GM23338 (cell line): ENCODE data around the gene MAGI1. TPM values are rescaled to one million over a fixed set of nuclear protein-coding genes. Genes with fewer than 3 reads are reported as not detected.

Experiments
- ATAC-seq: fragments of 200-7000 bp; cut with Tn5 transposase; 3 replicates; pipeline ENCODE4 v1.9.1; 2020
- DNase-seq: peaks from one replicate; pipeline ENCODE4 v3.0.0-alpha.2; 2015; ENCODE audit warnings: low spot score
- H2AFZ ChIP-seq: fragments of 200-600 bp; sonication (generic); 2 replicates; pipeline ENCODE4 v1.8.0; 2016; ENCODE audit warnings: antibody characterized with exemption, mild to moderate bottlenecking, moderate library complexity
- H3F3A ChIP-seq: fragments of 200-600 bp; sonication (generic); replicated peaks from 2 replicates; pipeline ENCODE4 v1.8.0; 2017; ENCODE audit warnings: antibody characterized with exemption, mixed run types, low read depth
- H3K27ac ChIP-seq: fragments of 200-600 bp; sonication (generic); 2 replicates; pipeline ENCODE4 v1.6.1; 2016; ENCODE audit warnings: low read depth
- H3K27me3 ChIP-seq: fragments of 200-600 bp; sonication (generic); 2 replicates; pipeline ENCODE4 v1.8.0; 2016; ENCODE audit warnings: mild to moderate bottlenecking, mixed run types, moderate library complexity; ENCODE audit not compliant: insufficient read depth
- H3K36me3 ChIP-seq: fragments of 200-600 bp; sonication (generic); 2 replicates; pipeline ENCODE4 v1.8.0; 2016; ENCODE audit warnings: mild to moderate bottlenecking; ENCODE audit not compliant: insufficient read depth
- H3K4me1 ChIP-seq: fragments of 200-600 bp; sonication (generic); 2 replicates; pipeline ENCODE4 v1.8.0; 2016; ENCODE audit warnings: mild to moderate bottlenecking, moderate library complexity; ENCODE audit not compliant: insufficient read depth
- H3K4me2 ChIP-seq: fragments of 200-600 bp; sonication (generic); 2 replicates; pipeline ENCODE4 v1.7.1; 2017; ENCODE audit warnings: mixed run types
- H3K4me3 ChIP-seq: fragments of 200-600 bp; sonication (generic); 2 replicates; pipeline ENCODE4 v1.6.1; 2016; ENCODE audit warnings: mixed run types
- H3K79me2 ChIP-seq: fragments of 200-600 bp; sonication (generic); replicated peaks from 2 replicates; pipeline ENCODE4 v1.8.0; 2017; ENCODE audit warnings: mild to moderate bottlenecking; ENCODE audit not compliant: insufficient read depth
- H3K9me2 ChIP-seq: fragments of 200-600 bp; sonication (generic); 2 replicates; pipeline ENCODE4 v1.8.0; 2017; ENCODE audit not compliant: insufficient read depth
- H4K20me1 ChIP-seq: fragments of 200-600 bp; sonication (generic); replicated peaks from 2 replicates; pipeline ENCODE4 v1.8.0; 2017; ENCODE audit warnings: mild to moderate bottlenecking; ENCODE audit not compliant: insufficient read depth
- H3K27ac Mint-ChIP-seq: 2 replicates; pipeline ENCODE4 v1.8.0; 2020; ENCODE audit warnings: inconsistent platforms, mild to moderate bottlenecking, moderate library complexity, mixed read lengths
- H3K27me3 Mint-ChIP-seq: 3 replicates; pipeline ENCODE4 v1.8.0; 2022; ENCODE audit warnings: low read depth, mild to moderate bottlenecking, moderate library complexity, mixed read lengths, inconsistent platforms; ENCODE audit not compliant: insufficient read depth, poor library complexity
- H3K36me3 Mint-ChIP-seq: 3 replicates; pipeline ENCODE4 v1.8.0; 2021; ENCODE audit warnings: low read depth, mild to moderate bottlenecking, inconsistent platforms, moderate library complexity, mixed read lengths
- H3K4me1 Mint-ChIP-seq: 3 replicates; pipeline ENCODE4 v1.8.0; 2020; ENCODE audit warnings: mild to moderate bottlenecking, inconsistent platforms, mixed read lengths
- H3K4me3 Mint-ChIP-seq: 3 replicates; pipeline ENCODE4 v1.8.0; 2021; ENCODE audit warnings: moderate library complexity, mild to moderate bottlenecking, inconsistent platforms, mixed read lengths
- H3K9me3 Mint-ChIP-seq: 3 replicates; pipeline ENCODE4 v1.8.0; 2020; ENCODE audit warnings: moderate library complexity, mild to moderate bottlenecking, inconsistent platforms, mixed read lengths
- CTCF ChIP-seq, 2 experiments: fragments of 200-600 bp in 1 of 2; sonication (generic) in 1 of 2; conservative IDR thresholded peaks; 2 replicates each; pipeline versions ENCODE4 v1.5.1 to v1.6.1; 2016 to 2017; ENCODE audit warnings: antibody characterized with exemption in 2 of 2, low read depth in 2 of 2, mild to moderate bottlenecking in 2 of 2, moderate library complexity in 1 of 2
- EZH2 ChIP-seq: fragments of 200-600 bp; sonication (generic); IDR thresholded peaks from one replicate; pipeline ENCODE4 v1.8.0; 2017; ENCODE audit warnings: antibody characterized with exemption, mild to moderate bottlenecking, low read depth; ENCODE audit not compliant: unreplicated experiment
- EZH2phosphoT487 ChIP-seq: fragments of 200-600 bp; sonication (generic); IDR thresholded peaks from one replicate; pipeline ENCODE4 v1.8.1; 2018; ENCODE audit warnings: antibody characterized with exemption; ENCODE audit not compliant: unreplicated experiment
- POLR2AphosphoS5 ChIP-seq: IDR thresholded peaks from 2 replicates; pipeline ENCODE4 v1.6.1; 2016; ENCODE audit warnings: antibody characterized with exemption, low read depth
- REST ChIP-seq: IDR thresholded peaks from one replicate; pipeline ENCODE4 v1.6.1; 2018; ENCODE audit warnings: antibody characterized with exemption; ENCODE audit not compliant: unreplicated experiment
- STAT1 ChIP-seq: IDR thresholded peaks from one replicate; pipeline ENCODE4 v1.6.1; 2016; ENCODE audit warnings: antibody characterized with exemption; ENCODE audit not compliant: unreplicated experiment
- ZNF114 ChIP-seq: fragments of 250-450 bp; sonication (Bioruptor Pico); IDR thresholded peaks from 2 replicates; pipeline ENCODE4 v1.5.0; 2020; ENCODE audit warnings: mild to moderate bottlenecking, moderate library complexity
- ZNF331 ChIP-seq: fragments of 250-450 bp; sonication (Bioruptor Pico); IDR thresholded peaks from 2 replicates; pipeline ENCODE4 v1.5.0; 2020; ENCODE audit warnings: low read depth, mild to moderate bottlenecking, moderate library complexity
- ZNF462 ChIP-seq: fragments of 250-450 bp; sonication (Bioruptor Pico); IDR thresholded peaks from 2 replicates; pipeline ENCODE4 v1.5.0; 2020; ENCODE audit warnings: mild to moderate bottlenecking, moderate library complexity
- polyA plus RNA-seq: library from polyadenylated mRNA; unstranded; fragments of >200 nt; fragmentation: Nextera tagmentation; extraction: Ambion mirVana; gene quantifications from 2 replicates; pipeline ENCODE4 v1.2.1, GENCODE V29; 2016
- total RNA-seq: library from RNA; depleted of rRNA; stranded (reverse); fragments of >200 nt; shearing (Covaris generic); gene quantifications from 2 replicates; pipeline ENCODE4 v1.2.3, GENCODE V29; 2014

Gene MAGI1
- total and polyA plus RNA-seq, 2 experiments from 2014 or later: 27.4 to 71.2 TPM

GRCh38 chr3:65808407-65808806, 230.3 kb downstream of the MAGI1 start (continued):
- no peak for TF ChIP-seq ZNF462 (CRISPR knock-in tag)
- no peak for TF ChIP-seq EZH2phosphoT487
- no peak for TF ChIP-seq EZH2
- no peak for TF ChIP-seq CTCF (conservative IDR thresholded peaks at IDR 0.05; ENCODE audit: low read depth in 2 of 2)
- no peak for TF ChIP-seq POLR2AphosphoS5
- TF ChIP-seq ZNF331: no peak
- no peak for TF ChIP-seq ZNF114 (CRISPR knock-in tag)
- TF ChIP-seq STAT1: no peak

DNA sequence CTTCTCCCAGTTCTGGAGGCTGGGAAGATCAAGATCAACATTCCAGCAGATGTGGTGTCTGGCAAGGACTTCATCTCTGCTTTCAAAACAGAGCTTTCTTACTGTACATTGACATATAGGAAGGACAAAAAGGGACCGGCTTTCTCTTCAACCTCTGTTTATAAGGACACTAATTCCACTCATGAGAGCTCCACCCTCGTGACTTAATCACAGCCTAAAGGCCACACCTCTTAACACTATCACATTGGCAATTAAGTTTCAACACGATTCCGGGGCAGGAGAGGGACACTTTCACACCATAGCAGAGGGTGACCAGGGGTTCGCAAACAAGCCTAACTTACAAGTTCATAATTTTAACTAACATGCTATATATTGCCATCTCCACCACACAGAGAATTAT, 231.5 kb downstream of the MAGI1 start:
- peaks cover 44% of the 10 kb centered on the region for H3K79me2 ChIP-seq
- Mint-ChIP-seq H3K36me3 (peaks cover 4% of the 10 kb centered on the region; the same call in 2 of the 3 replicates), H3K4me3 (no peak overlapping the region), H3K9me3 (peaks cover 7% of the 10 kb centered on the region; the same call in 1 of the 3 replicates), H3K27me3 (no peaks in the 10 kb centered on the region), H3K27ac (no peak overlapping the region), H3K4me1 (peaks cover 17% of the 10 kb centered on the region)
- no peak overlapping the region for H3K27ac ChIP-seq
- peaks cover 10% of the 10 kb centered on the region; the same call in 1 of the 2 replicates for H3K4me1 ChIP-seq
- peaks cover 14% of the 10 kb centered on the region; the same call in 1 of the 2 replicates for H4K20me1 ChIP-seq
- DNase-seq (no peak), ATAC-seq (no peak)
- H3K4me2 ChIP-seq: no peak overlapping the region
- H3K27me3 ChIP-seq: no peaks in the 10 kb centered on the region
- peaks cover 9% of the 10 kb centered on the region; the same call in 1 of the 2 replicates for H3K9me2 ChIP-seq
- H3K36me3 ChIP-seq: no peaks in the 10 kb centered on the region
- H3F3A ChIP-seq: no peaks in the 10 kb centered on the region
- H3K4me3 ChIP-seq: no peak overlapping the region
- no peak overlapping the region for H2AFZ ChIP-seq
- no peak for TF ChIP-seq REST
